Mesendoderm (in vitro differentiated cells): ENCODE data around the gene KCNK10.
"Not testable (repeated sequence)": the region's sequence is repeated elsewhere in the genome, so short reads cannot be mapped to it uniquely, and the experiment has no call there.

Source experiments
- DNase-seq: peaks from one replicate; pipeline ENCODE4 v3.0.0; 2013
- H2AK5ac ChIP-seq: 2 replicates; pipeline ENCODE4 v1.6.1; 2013; ENCODE audit warnings: low read length, inconsistent platforms
- H2BK120ac ChIP-seq: 2 replicates; pipeline ENCODE4 v1.6.1; 2013; ENCODE audit warnings: low read depth, mild to moderate bottlenecking, low read length, moderate library complexity, mixed read lengths
- H2BK15ac ChIP-seq: replicated peaks from 2 replicates; pipeline ENCODE4 v1.6.1; 2013; ENCODE audit warnings: low read depth, mild to moderate bottlenecking, moderate library complexity
- H2BK5ac ChIP-seq: 2 replicates; pipeline ENCODE4 v1.6.1; 2013; ENCODE audit warnings: low read length, inconsistent platforms
- H3K18ac ChIP-seq: 2 replicates; pipeline ENCODE4 v1.6.1; 2013; ENCODE audit warnings: mild to moderate bottlenecking, low read length, mixed read lengths
- H3K23ac ChIP-seq: one replicate; pipeline ENCODE4 v1.6.1; 2013; ENCODE audit warnings: low read length
- H3K27ac ChIP-seq: 2 replicates; pipeline ENCODE4 v1.5.1; 2013; ENCODE audit warnings: low read depth, mild to moderate bottlenecking, inconsistent platforms, low read length, moderate library complexity
- H3K27me3 ChIP-seq: 2 replicates; pipeline ENCODE4 v1.6.1; 2013; ENCODE audit warnings: low read length, control low read depth, mild to moderate bottlenecking, inconsistent platforms; ENCODE audit not compliant: insufficient read depth, poor library complexity
- H3K36me3 ChIP-seq: 2 replicates; pipeline ENCODE4 v1.6.1; 2013; ENCODE audit warnings: low read length, inconsistent platforms; ENCODE audit not compliant: control insufficient read depth, insufficient read depth
- H3K4ac ChIP-seq: one replicate; pipeline ENCODE4 v1.6.1; 2013; ENCODE audit warnings: low read depth, mild to moderate bottlenecking, low read length, moderate library complexity
- H3K4me1 ChIP-seq: 2 replicates; pipeline ENCODE4 v1.6.1; 2013; ENCODE audit warnings: low read depth, low read length, inconsistent platforms; ENCODE audit not compliant: control insufficient read depth
- H3K4me2 ChIP-seq: 2 replicates; pipeline ENCODE4 v1.6.1; 2013; ENCODE audit warnings: low read length
- H3K4me3 ChIP-seq: 2 replicates; pipeline ENCODE4 v1.5.1; 2013; ENCODE audit warnings: mild to moderate bottlenecking, low read length
- H3K56ac ChIP-seq: one replicate; pipeline ENCODE4 v1.6.1; 2013; ENCODE audit warnings: low read length
- H3K79me1 ChIP-seq: 2 replicates; pipeline ENCODE4 v1.6.1; 2013; ENCODE audit warnings: low read length, inconsistent platforms
- H3K79me2 ChIP-seq: 2 replicates; pipeline ENCODE4 v1.6.1; 2013; ENCODE audit warnings: mild to moderate bottlenecking, low read length; ENCODE audit not compliant: control insufficient read depth, insufficient read depth
- H3K9ac ChIP-seq: 2 replicates; pipeline ENCODE4 v1.6.1; 2013; ENCODE audit warnings: low read length, inconsistent platforms
- H4K5ac ChIP-seq: one replicate; pipeline ENCODE4 v1.6.1; 2013; ENCODE audit warnings: low read length
- H4K8ac ChIP-seq: one replicate; pipeline ENCODE4 v1.6.1; 2013; ENCODE audit warnings: low read depth, mild to moderate bottlenecking, control low read depth, low read length, moderate library complexity
- WGBS: extraction: QIAGEN DNeasy Blood & Tissue Kit; methylation state at CpG from one replicate; pipeline ENCODE4 v1.1.7; 2013; ENCODE audit warnings: low lambda C conversion rate, missing lambda C conversion rate; ENCODE audit not compliant: insufficient coverage; ENCODE audit errors: extremely low coverage; 5-methylcytosine and 5-hydroxymethylcytosine counted together

The KCNK10 gene

GRCh38 chr14:88266474-88266873, 56.6 kb downstream of the KCNK10 start:
- H3K9ac ChIP-seq, result no peak overlapping the region
- H3K18ac ChIP-seq, result no peak overlapping the region
- H3K56ac ChIP-seq, result no peak overlapping the region
- no peak for DNase-seq
- no peak overlapping the region for H4K5ac ChIP-seq
- H2AK5ac ChIP-seq, result no peak overlapping the region
- no peaks in the 10 kb centered on the region for H3K4me1 ChIP-seq
- no peaks in the 10 kb centered on the region for H3K79me2 ChIP-seq
- no peak overlapping the region for H3K23ac ChIP-seq
- H3K4ac ChIP-seq, result no peak overlapping the region
- no peak overlapping the region for H4K8ac ChIP-seq
- H2BK120ac ChIP-seq, result no peak overlapping the region
- no peaks in the 10 kb centered on the region for H3K79me1 ChIP-seq
- H2BK5ac ChIP-seq, result no peak overlapping the region
- no CpG with 5 or more reads among the region's 2 CpGs for WGBS
- H3K4me2 ChIP-seq, result no peak overlapping the region
- no peak overlapping the region for H2BK15ac ChIP-seq
- H3K4me3 ChIP-seq, result no peak overlapping the region
- no peaks in the 10 kb centered on the region for H3K27me3 ChIP-seq
- H3K36me3 ChIP-seq, result no peaks in the 10 kb centered on the region
- H3K27ac ChIP-seq, result no peak overlapping the region

GRCh38 chr14:88264116-88264515, 59.0 kb downstream of the KCNK10 start:
- H2AK5ac ChIP-seq, result no peak overlapping the region
- H3K18ac ChIP-seq, result no peak overlapping the region
- no peak overlapping the region for H4K8ac ChIP-seq
- no peak overlapping the region for H4K5ac ChIP-seq
- H3K56ac ChIP-seq, result no peak overlapping the region
- WGBS, result no CpG with 5 or more reads among the region's 6 CpGs
- H3K27ac ChIP-seq, result no peak overlapping the region
- no peak overlapping the region for H2BK5ac ChIP-seq
- no peak overlapping the region for H2BK120ac ChIP-seq
- no peak overlapping the region for H3K4ac ChIP-seq
- H2BK15ac ChIP-seq, result no peak overlapping the region
- H3K27me3 ChIP-seq, result no peaks in the 10 kb centered on the region
- no peaks in the 10 kb centered on the region for H3K79me1 ChIP-seq
- no peaks in the 10 kb centered on the region for H3K4me1 ChIP-seq
- H3K79me2 ChIP-seq, result no peaks in the 10 kb centered on the region
- no peak for DNase-seq
- H3K9ac ChIP-seq, result no peak overlapping the region
- H3K36me3 ChIP-seq, result no peaks in the 10 kb centered on the region
- no peak overlapping the region for H3K4me3 ChIP-seq
- H3K4me2 ChIP-seq, result no peak overlapping the region
- no peak overlapping the region for H3K23ac ChIP-seq

- H4K5ac ChIP-seq, H3K4me2 ChIP-seq, H2BK120ac ChIP-seq, H3K4me1 ChIP-seq, H3K4ac ChIP-seq, H3K27ac ChIP-seq, H3K36me3 ChIP-seq, H2BK15ac ChIP-seq, H2AK5ac ChIP-seq, H3K23ac ChIP-seq, H3K56ac ChIP-seq, H3K4me3 ChIP-seq, H3K27me3 ChIP-seq, DNase-seq, H3K9ac ChIP-seq, H3K18ac ChIP-seq, H3K79me2 ChIP-seq, H3K79me1 ChIP-seq, H4K8ac ChIP-seq, H2BK5ac ChIP-seq: not testable (repeated sequence)
- WGBS, result no CpG with 5 or more reads among the region's 3 CpGs
Observed at GRCh38 chr14:88261302-88261701, 61.8 kb downstream of the KCNK10 start.

GRCh38 chr14:88258021-88258420, 65.0 kb downstream of the KCNK10 start:
- no peak overlapping the region for H3K23ac ChIP-seq
- no peak overlapping the region for H3K56ac ChIP-seq
- H3K4me1 ChIP-seq, result no peaks in the 10 kb centered on the region
- H2BK120ac ChIP-seq, result no peak overlapping the region
- H2AK5ac ChIP-seq, result no peak overlapping the region
- H3K36me3 ChIP-seq, result no peaks in the 10 kb centered on the region
- no peak overlapping the region for H3K4me2 ChIP-seq
- H3K27ac ChIP-seq, result no peak overlapping the region
- no peak overlapping the region for H2BK15ac ChIP-seq
- DNase-seq, result no peak
- no peaks in the 10 kb centered on the region for H3K79me2 ChIP-seq
- H3K27me3 ChIP-seq, result no peaks in the 10 kb centered on the region
- H3K9ac ChIP-seq, result no peak overlapping the region
- H3K4me3 ChIP-seq, result no peak overlapping the region
- H4K5ac ChIP-seq, result no peak overlapping the region
- H3K18ac ChIP-seq, result no peak overlapping the region
- H2BK5ac ChIP-seq, result no peak overlapping the region
- H4K8ac ChIP-seq, result no peak overlapping the region
- no peaks in the 10 kb centered on the region for H3K79me1 ChIP-seq
- no CpG with 5 or more reads among the region's 4 CpGs for WGBS
- H3K4ac ChIP-seq, result no peak overlapping the region

- Histone ChIP-seq H3K18ac (no peak overlapping the region), H3K79me1 (no peaks in the 10 kb centered on the region), H2AK5ac (no peak overlapping the region), H3K27me3 (no peaks in the 10 kb centered on the region), H3K36me3 (no peaks in the 10 kb centered on the region), H4K5ac (no peak overlapping the region), H2BK5ac (no peak overlapping the region), H3K4me1 (no peaks in the 10 kb centered on the region), H3K4me2 (no peak overlapping the region), H3K56ac (no peak overlapping the region), H3K4me3 (no peak overlapping the region), H3K27ac (no peak overlapping the region), H3K23ac (no peak overlapping the region), H2BK15ac (no peak overlapping the region), H4K8ac (no peak overlapping the region), H3K9ac (no peak overlapping the region), H3K4ac (no peak overlapping the region), H2BK120ac (no peak overlapping the region), H3K79me2 (no peaks in the 10 kb centered on the region)
- DNase-seq, result no peak
- no CpG with 5 or more reads among the region's 9 CpGs for WGBS
Observed at GRCh38 chr14:88256997-88257950, 65.8 kb downstream of the KCNK10 start.

- Histone ChIP-seq H3K18ac (no peak overlapping the region), H2AK5ac (no peak overlapping the region), H4K8ac (no peak overlapping the region), H2BK15ac (no peak overlapping the region), H3K79me1 (no peaks in the 10 kb centered on the region), H2BK5ac (no peak overlapping the region), H3K9ac (no peak overlapping the region), H3K56ac (no peak overlapping the region), H3K27me3 (no peaks in the 10 kb centered on the region), H3K4me1 (no peaks in the 10 kb centered on the region), H3K27ac (no peak overlapping the region), H3K36me3 (no peaks in the 10 kb centered on the region), H3K4ac (no peak overlapping the region), H2BK120ac (no peak overlapping the region), H3K4me2 (no peak overlapping the region), H3K79me2 (no peaks in the 10 kb centered on the region), H4K5ac (no peak overlapping the region), H3K23ac (no peak overlapping the region), H3K4me3 (no peak overlapping the region)
- WGBS, result no CpG with 5 or more reads among the region's 4 CpGs
- no peak for DNase-seq
Observed at GRCh38 chr14:88255798-88256197, 67.3 kb downstream of the KCNK10 start.
